MM.1S (cell line): ENCODE measurements around the gene NUP210.

Experiments used
- DNase-seq: peaks from one replicate; pipeline ENCODE4 v3.0.0-alpha.2; 2015
- H2AFZ ChIP-seq: fragments of 300-600 bp; sonication (generic); 2 replicates; pipeline ENCODE4 v1.6.0; 2016; ENCODE audit warnings: antibody characterized with exemption, low read length
- H3F3A ChIP-seq: fragments of 300-600 bp; sonication (generic); 2 replicates; pipeline ENCODE4 v1.6.1; 2016; ENCODE audit warnings: mild to moderate bottlenecking, antibody characterized with exemption, low read length, moderate library complexity, mixed read lengths; ENCODE audit not compliant: insufficient read depth
- H3K27ac ChIP-seq: fragments of 300-600 bp; sonication (generic); 2 replicates; pipeline ENCODE4 v1.5.1; 2016; ENCODE audit warnings: mild to moderate bottlenecking, low read length
- H3K27me3 ChIP-seq: fragments of 300-600 bp; sonication (generic); replicated peaks from 2 replicates; pipeline ENCODE4 v1.6.0; 2016; ENCODE audit warnings: low read length; ENCODE audit not compliant: insufficient read depth
- H3K36me3 ChIP-seq: fragments of 300-600 bp; sonication (generic); replicated peaks from 2 replicates; pipeline ENCODE4 v1.6.1; 2016; ENCODE audit warnings: mild to moderate bottlenecking, low read length, mixed read lengths; ENCODE audit not compliant: insufficient read depth
- H3K4me1 ChIP-seq: fragments of 300-600 bp; sonication (generic); 2 replicates; pipeline ENCODE4 v1.6.1; 2016; ENCODE audit warnings: low read length, mixed read lengths
- H3K4me2 ChIP-seq: fragments of 300-600 bp; sonication (generic); 2 replicates; pipeline ENCODE4 v1.6.0; 2016; ENCODE audit warnings: low read depth, low read length
- H3K4me3 ChIP-seq: fragments of 300-600 bp; sonication (generic); 2 replicates; pipeline ENCODE4 v1.5.1; 2016; ENCODE audit warnings: low read length, mixed read lengths
- H3K79me2 ChIP-seq: fragments of 300-600 bp; sonication (generic); 2 replicates; pipeline ENCODE4 v1.6.1; 2016; ENCODE audit warnings: mixed run types, low read length, mixed read lengths
- H3K9ac ChIP-seq: fragments of 300-600 bp; sonication (generic); 2 replicates; pipeline ENCODE4 v1.6.1; 2016; ENCODE audit warnings: low read length, mixed read lengths
- H3K9me2 ChIP-seq: fragments of 300-600 bp; sonication (generic); replicated peaks from 2 replicates; pipeline ENCODE4 v1.6.1; 2016; ENCODE audit warnings: mild to moderate bottlenecking, low read length, mixed read lengths; ENCODE audit not compliant: insufficient read depth
- H3K9me3 ChIP-seq: fragments of 300-600 bp; sonication (generic); replicated peaks from 2 replicates; pipeline ENCODE4 v1.6.1; 2016; ENCODE audit warnings: mild to moderate bottlenecking, low read length, mixed read lengths; ENCODE audit not compliant: insufficient read depth
- H4K20me1 ChIP-seq: fragments of 300-600 bp; sonication (generic); 2 replicates; pipeline ENCODE4 v1.6.1; 2016; ENCODE audit warnings: mild to moderate bottlenecking, low read length, moderate library complexity, mixed read lengths; ENCODE audit not compliant: insufficient read depth
- CTCF ChIP-seq: fragments of 300-600 bp; sonication (generic); IDR thresholded peaks from 2 replicates; pipeline ENCODE4 v1.5.1; 2016; ENCODE audit warnings: antibody characterized with exemption, low read length, mixed read lengths
- EZH2 ChIP-seq: fragments of 300-600 bp; sonication (generic); optimal IDR thresholded peaks from 2 replicates; pipeline ENCODE3; 2017; ENCODE audit warnings: low read depth, mild to moderate bottlenecking, antibody characterized with exemption, low read length, mixed read lengths
- EZH2phosphoT487 ChIP-seq: fragments of 300-600 bp; sonication (generic); IDR thresholded peaks from 2 replicates; pipeline ENCODE4 v1.6.1; 2018; ENCODE audit warnings: antibody characterized with exemption, low read length

Gene NUP210

GRCh38 chr3:13370609-13371008 is 49.5 kb downstream of the NUP210 start:
- no peak overlapping the region for H3K9ac ChIP-seq
- no peaks in the 10 kb centered on the region for H3K9me3 ChIP-seq

GRCh38 chr3:13370055-13370454 is 50.1 kb downstream of the NUP210 start:
- H3K27me3 ChIP-seq, result no peaks in the 10 kb centered on the region
- DNase-seq, result no peak
- H3K9me2 ChIP-seq, result no peaks in the 10 kb centered on the region
- TF ChIP-seq EZH2 (no peak), EZH2phosphoT487 (no peak), CTCF (no peak)
- no peaks in the 10 kb centered on the region for H3F3A ChIP-seq
- H3K79me2 ChIP-seq, result no peaks in the 10 kb centered on the region
- H2AFZ ChIP-seq, result no peak overlapping the region
- no peak overlapping the region for H3K4me2 ChIP-seq
- no peaks in the 10 kb centered on the region for H4K20me1 ChIP-seq
- H3K4me1 ChIP-seq, result no peaks in the 10 kb centered on the region
- H3K4me3 ChIP-seq, result no peak overlapping the region
- H3K9me3 ChIP-seq, result no peaks in the 10 kb centered on the region
- no peak overlapping the region for H3K9ac ChIP-seq
- no peak overlapping the region for H3K27ac ChIP-seq
- 0 out of 2 replicates have a peak, but pooled peaks cover 13% of the 10 kb centered on the region for H3K36me3 ChIP-seq

More at GRCh38 chr3:13370609-13371008, 49.5 kb downstream of the NUP210 start:
- no peak overlapping the region for H3K4me3 ChIP-seq
- H3F3A ChIP-seq, result no peaks in the 10 kb centered on the region
- no peaks in the 10 kb centered on the region for H3K4me1 ChIP-seq
- H2AFZ ChIP-seq, result no peak overlapping the region
- no peak overlapping the region for H3K4me2 ChIP-seq
- TF ChIP-seq EZH2, result no peak
- no peak for TF ChIP-seq CTCF
- TF ChIP-seq EZH2phosphoT487, result no peak
- no peak overlapping the region for H3K27ac ChIP-seq
- no peaks in the 10 kb centered on the region for H3K9me2 ChIP-seq
- no peaks in the 10 kb centered on the region for H4K20me1 ChIP-seq
- no peak for DNase-seq
- no peaks in the 10 kb centered on the region for H3K27me3 ChIP-seq
- no peaks in the 10 kb centered on the region for H3K79me2 ChIP-seq
- peaks cover 13% of the 10 kb centered on the region; the same call in 1 of the 2 replicates for H3K36me3 ChIP-seq

GRCh38 chr3:13368834-13369233 is 51.3 kb downstream of the NUP210 start:
- H3K9me3 ChIP-seq, result no peaks in the 10 kb centered on the region
- H3K79me2 ChIP-seq, result no peaks in the 10 kb centered on the region
- no peaks in the 10 kb centered on the region for H3K4me1 ChIP-seq
- DNase-seq, result no peak
- no peak overlapping the region for H3K4me3 ChIP-seq
- TF ChIP-seq CTCF (no peak), EZH2phosphoT487 (no peak), EZH2 (no peak)
- no peak overlapping the region for H3K9ac ChIP-seq
- H3K27me3 ChIP-seq, result no peaks in the 10 kb centered on the region
- no peaks in the 10 kb centered on the region for H3F3A ChIP-seq
- H3K36me3 ChIP-seq, result 0 out of 2 replicates have a peak, but pooled peaks cover 13% of the 10 kb centered on the region
- H4K20me1 ChIP-seq, result no peaks in the 10 kb centered on the region
- no peak overlapping the region for H3K4me2 ChIP-seq
- H3K9me2 ChIP-seq, result no peaks in the 10 kb centered on the region
- no peak overlapping the region for H3K27ac ChIP-seq
- no peak overlapping the region for H2AFZ ChIP-seq
